ENCODE data around the gene PDE7B.
"Not testable (repeated sequence)": the region's sequence is repeated elsewhere in the genome, so short reads cannot be mapped to it uniquely, and the experiment has no call there.

PDE7B gene

DNA sequence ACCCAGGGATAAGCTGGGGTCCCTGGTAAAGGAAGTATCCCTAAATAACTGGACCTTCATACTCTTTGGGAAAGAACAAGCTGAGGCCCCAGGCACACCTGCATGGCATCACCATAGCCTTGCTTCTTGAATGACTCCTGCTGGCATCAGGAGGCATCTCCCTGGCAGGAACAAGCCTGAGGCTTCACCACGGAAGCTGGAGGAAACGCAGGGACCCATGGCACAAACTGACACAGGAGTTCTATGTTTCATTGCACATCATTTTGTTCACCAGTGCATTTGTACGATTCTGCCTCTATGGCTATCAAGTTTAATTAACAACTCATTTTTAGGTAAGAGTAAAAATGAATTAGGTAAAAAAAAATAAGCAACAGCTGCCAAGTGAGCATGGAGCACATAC lies 619 bp upstream of the PDE7B start:
- Histone ChIP-seq H3K4me1 (ENCODE audit: control insufficient read depth, insufficient read depth, low read length) (peaks cover 12% of the 10 kb centered on the region; the same call in 1 of the 2 replicates), H3K9me3 (ENCODE audit: control insufficient read depth, insufficient read depth, low read length) (no peaks in the 10 kb centered on the region), H3K36me3 (ENCODE audit: control insufficient read depth, insufficient read depth, low read length) (no peaks in the 10 kb centered on the region), H3K4me3 (ENCODE audit: low read depth, low read length) (no peak overlapping the region), H3K9ac (ENCODE audit: low read depth, low read length) (no peak overlapping the region), H3K27me3 (ENCODE audit: control insufficient read depth, insufficient read depth, low read length) (no peaks in the 10 kb centered on the region), H3K27ac (ENCODE audit: low read depth, low read length) (no peak overlapping the region)

DNA sequence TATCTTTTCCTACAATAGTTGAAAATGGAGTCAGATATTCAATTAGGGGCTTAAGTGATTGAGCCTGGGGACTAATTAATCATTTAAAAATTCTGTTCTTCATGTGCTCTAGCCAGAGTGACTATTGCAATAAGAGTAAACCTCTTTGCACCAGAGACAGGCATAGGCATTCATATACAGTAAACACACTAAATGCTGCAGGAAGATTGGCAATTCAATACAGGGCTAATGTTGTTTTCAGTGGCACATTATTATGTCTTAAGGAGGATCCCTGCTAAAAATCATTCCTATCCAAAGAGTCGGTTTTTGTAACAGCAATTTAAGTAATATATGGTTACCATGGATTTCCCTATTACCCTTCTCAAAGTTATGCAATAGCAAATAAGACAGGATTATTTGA lies 1.2 kb downstream of the PDE7B start:
- Histone ChIP-seq H3K4me3 (ENCODE audit: low read depth, low read length) (no peak overlapping the region; the same call in 1 of the 2 replicates), H3K27me3 (ENCODE audit: control insufficient read depth, insufficient read depth, low read length) (no peaks in the 10 kb centered on the region), H3K9ac (ENCODE audit: low read depth, low read length) (no peak overlapping the region), H3K36me3 (ENCODE audit: control insufficient read depth, insufficient read depth, low read length) (no peaks in the 10 kb centered on the region), H3K4me1 (ENCODE audit: control insufficient read depth, insufficient read depth, low read length) (peaks cover 12% of the 10 kb centered on the region; the same call in 1 of the 2 replicates), H3K27ac (ENCODE audit: low read depth, low read length) (no peak overlapping the region), H3K9me3 (ENCODE audit: control insufficient read depth, insufficient read depth, low read length) (no peaks in the 10 kb centered on the region)

DNA sequence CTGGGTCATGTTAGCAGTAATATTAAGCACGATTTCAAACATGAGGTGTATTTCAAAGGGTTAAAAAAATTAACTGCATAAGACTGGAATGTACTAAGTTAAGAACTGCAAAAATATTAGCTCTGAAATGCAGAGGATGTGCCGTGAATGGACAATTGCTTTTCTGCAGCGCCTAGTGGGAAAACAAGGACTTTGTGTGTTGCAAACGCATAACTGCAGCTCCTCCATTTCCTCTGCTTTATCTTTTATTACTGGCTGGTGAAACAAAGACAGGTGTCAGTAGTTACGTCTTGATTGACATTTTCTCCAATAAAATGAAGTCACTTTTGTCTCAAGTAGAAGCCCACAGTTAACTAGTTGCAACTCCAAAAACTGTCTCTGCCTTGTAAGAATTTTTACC lies 1.7 kb downstream of the PDE7B start:
- no peaks in the 10 kb centered on the region for H3K36me3 ChIP-seq (ENCODE audit: control insufficient read depth, insufficient read depth, low read length)
- H3K27ac ChIP-seq (ENCODE audit: low read depth, low read length): no peak overlapping the region

DNA sequence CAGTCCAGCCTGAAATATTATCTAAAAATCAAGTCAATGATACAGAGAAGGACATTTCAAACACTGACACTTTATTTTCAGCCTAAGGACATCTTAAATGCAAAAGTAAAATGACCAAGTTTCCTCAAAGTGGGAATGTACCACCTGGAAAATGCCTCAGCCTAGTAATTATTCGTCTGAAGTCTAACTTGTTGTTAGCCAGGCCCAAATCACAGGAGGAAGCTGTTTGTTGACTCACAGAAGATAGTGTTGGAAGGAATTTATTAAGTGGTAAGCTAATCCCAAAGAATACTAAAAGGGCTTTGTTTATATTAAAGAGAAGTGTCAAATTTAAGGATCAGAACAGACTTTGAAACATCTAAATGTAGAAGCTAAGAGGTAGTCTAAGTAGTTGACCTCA lies 2.5 kb downstream of the PDE7B start:
- Histone ChIP-seq H3K9ac (ENCODE audit: low read depth, low read length) (no peak overlapping the region), H3K27me3 (ENCODE audit: control insufficient read depth, insufficient read depth, low read length) (no peaks in the 10 kb centered on the region)

More for the DNA sequence above, 1.7 kb downstream of the PDE7B start:
- peaks cover 12% of the 10 kb centered on the region; the same call in 1 of the 2 replicates for H3K4me1 ChIP-seq (ENCODE audit: control insufficient read depth, insufficient read depth, low read length)
- H3K9me3 ChIP-seq (ENCODE audit: control insufficient read depth, insufficient read depth, low read length): no peaks in the 10 kb centered on the region
- H3K4me3 ChIP-seq (ENCODE audit: low read depth, low read length): no peak overlapping the region
- no peaks in the 10 kb centered on the region for H3K27me3 ChIP-seq (ENCODE audit: control insufficient read depth, insufficient read depth, low read length)
- H3K9ac ChIP-seq (ENCODE audit: low read depth, low read length): no peak overlapping the region

DNA sequence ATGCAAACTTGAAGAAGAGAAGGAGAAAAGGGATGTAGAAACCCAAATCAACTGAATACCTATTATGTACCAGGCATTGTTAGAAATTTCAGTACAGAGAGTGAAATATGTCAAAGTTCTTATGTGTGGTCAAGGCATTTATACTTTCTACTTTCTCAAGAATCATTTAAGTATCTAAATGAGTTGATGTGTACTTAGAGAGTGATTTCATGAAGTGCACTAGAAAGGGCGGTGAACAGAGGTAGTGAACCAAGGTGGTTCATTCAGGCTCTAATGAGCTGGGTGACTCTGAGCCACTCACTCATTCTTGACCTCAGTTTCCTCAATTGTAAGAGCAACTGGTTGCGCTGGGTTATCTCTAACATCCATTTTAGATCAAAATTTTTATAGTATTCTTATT lies 3.3 kb downstream of the PDE7B start:
- Histone ChIP-seq H3K36me3 (ENCODE audit: control insufficient read depth, insufficient read depth, low read length) (no peaks in the 10 kb centered on the region), H3K4me3 (ENCODE audit: low read depth, low read length) (no peak overlapping the region), H3K9me3 (ENCODE audit: control insufficient read depth, insufficient read depth, low read length) (no peaks in the 10 kb centered on the region), H3K27ac (ENCODE audit: low read depth, low read length) (no peak overlapping the region), H3K4me1 (ENCODE audit: control insufficient read depth, insufficient read depth, low read length) (peaks cover 12% of the 10 kb centered on the region; the same call in 1 of the 2 replicates), H3K9ac (ENCODE audit: low read depth, low read length) (no peak overlapping the region), H3K27me3 (ENCODE audit: control insufficient read depth, insufficient read depth, low read length) (no peaks in the 10 kb centered on the region)

More for the DNA sequence above, 2.5 kb downstream of the PDE7B start:
- H3K27ac ChIP-seq (ENCODE audit: low read depth, low read length): no peak overlapping the region
- H3K4me1 ChIP-seq (ENCODE audit: control insufficient read depth, insufficient read depth, low read length): peaks cover 12% of the 10 kb centered on the region; the same call in 1 of the 2 replicates
- no peak overlapping the region for H3K4me3 ChIP-seq (ENCODE audit: low read depth, low read length)
- H3K9me3 ChIP-seq (ENCODE audit: control insufficient read depth, insufficient read depth, low read length): no peaks in the 10 kb centered on the region
- H3K36me3 ChIP-seq (ENCODE audit: control insufficient read depth, insufficient read depth, low read length): no peaks in the 10 kb centered on the region

DNA sequence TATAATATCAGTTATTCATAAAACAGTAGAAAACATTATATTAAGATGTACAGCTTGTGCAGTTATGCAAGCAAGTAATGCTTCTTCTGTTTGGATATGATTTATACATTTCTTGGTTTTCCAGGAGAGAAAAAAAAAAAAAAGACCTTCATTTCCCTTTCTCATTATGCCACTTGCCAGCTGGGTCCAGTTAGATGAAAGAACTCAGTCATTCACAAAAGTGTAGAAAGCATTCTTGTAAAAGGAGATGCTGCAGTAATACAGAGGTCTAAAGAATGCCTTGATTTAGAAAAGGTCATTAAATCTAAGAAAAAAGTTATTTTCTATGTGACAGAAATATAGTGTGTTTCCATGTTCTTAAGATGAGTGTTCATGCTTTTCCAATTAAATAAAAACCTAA lies 7.4 kb downstream of the PDE7B start:
- Histone ChIP-seq H3K9me3 (ENCODE audit: control insufficient read depth, insufficient read depth, low read length) (no peaks in the 10 kb centered on the region), H3K27ac (ENCODE audit: low read depth, low read length) (no peak overlapping the region), H3K4me3 (ENCODE audit: low read depth, low read length) (no peak overlapping the region), H3K4me1 (ENCODE audit: control insufficient read depth, insufficient read depth, low read length) (peaks cover under 1% of the 10 kb centered on the region; the same call in 1 of the 2 replicates), H3K36me3 (ENCODE audit: control insufficient read depth, insufficient read depth, low read length) (no peaks in the 10 kb centered on the region), H3K27me3 (ENCODE audit: control insufficient read depth, insufficient read depth, low read length) (no peaks in the 10 kb centered on the region), H3K9ac (ENCODE audit: low read depth, low read length) (no peak overlapping the region)

DNA sequence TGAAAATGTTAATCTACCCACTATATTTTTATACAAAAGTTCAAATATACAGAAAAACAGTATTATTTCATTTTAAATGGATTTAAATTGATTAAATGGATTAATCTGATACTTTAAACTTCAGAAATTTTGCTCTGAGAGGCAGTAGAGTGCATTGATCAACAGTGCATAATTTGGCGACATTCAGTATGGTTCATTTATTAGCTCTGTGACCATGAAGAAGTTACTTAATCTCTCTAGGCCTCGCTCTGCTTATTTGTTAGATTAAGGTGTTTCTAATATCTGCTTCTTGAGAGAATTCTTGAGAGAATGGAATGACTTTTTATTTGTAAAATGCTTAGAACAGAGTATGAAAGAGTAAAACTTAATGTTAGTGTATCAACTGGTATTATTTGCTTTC lies 8.9 kb downstream of the PDE7B start:
- no peak overlapping the region for H3K27ac ChIP-seq (ENCODE audit: low read depth, low read length)
- no peaks in the 10 kb centered on the region for H3K27me3 ChIP-seq (ENCODE audit: control insufficient read depth, insufficient read depth, low read length)
- no peak overlapping the region for H3K4me3 ChIP-seq (ENCODE audit: low read depth, low read length)
- no peaks in the 10 kb centered on the region for H3K36me3 ChIP-seq (ENCODE audit: control insufficient read depth, insufficient read depth, low read length)
- no peaks in the 10 kb centered on the region for H3K9me3 ChIP-seq (ENCODE audit: control insufficient read depth, insufficient read depth, low read length)
- H3K4me1 ChIP-seq (ENCODE audit: control insufficient read depth, insufficient read depth, low read length): no peaks in the 10 kb centered on the region
- H3K9ac ChIP-seq (ENCODE audit: low read depth, low read length): no peak overlapping the region

DNA sequence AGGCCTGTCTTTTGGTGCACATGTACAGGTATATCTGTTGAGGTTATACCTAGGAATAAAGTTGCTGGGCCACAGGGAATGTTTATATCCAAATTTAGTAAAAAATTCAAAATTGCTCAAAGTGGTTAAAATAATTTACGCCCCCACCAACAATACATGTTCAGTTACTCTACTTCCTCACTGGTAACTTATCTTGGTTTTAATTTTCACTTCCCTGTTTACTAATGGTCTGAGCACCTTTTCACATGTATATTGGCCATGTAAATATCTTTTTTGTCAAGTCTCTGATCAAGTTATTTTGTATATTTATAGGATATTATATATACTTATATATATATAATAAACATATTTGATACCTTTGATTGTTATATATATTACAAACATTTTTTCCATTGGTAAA lies 9.7 kb downstream of the PDE7B start:
- no peaks in the 10 kb centered on the region for H3K36me3 ChIP-seq (ENCODE audit: control insufficient read depth, insufficient read depth, low read length)
- H3K9ac ChIP-seq (ENCODE audit: low read depth, low read length): no peak overlapping the region
- no peak overlapping the region for H3K4me3 ChIP-seq (ENCODE audit: low read depth, low read length)
- no peaks in the 10 kb centered on the region for H3K9me3 ChIP-seq (ENCODE audit: control insufficient read depth, insufficient read depth, low read length)
- no peaks in the 10 kb centered on the region for H3K27me3 ChIP-seq (ENCODE audit: control insufficient read depth, insufficient read depth, low read length)
- no peaks in the 10 kb centered on the region for H3K4me1 ChIP-seq (ENCODE audit: control insufficient read depth, insufficient read depth, low read length)
- no peak overlapping the region for H3K27ac ChIP-seq (ENCODE audit: low read depth, low read length)

DNA sequence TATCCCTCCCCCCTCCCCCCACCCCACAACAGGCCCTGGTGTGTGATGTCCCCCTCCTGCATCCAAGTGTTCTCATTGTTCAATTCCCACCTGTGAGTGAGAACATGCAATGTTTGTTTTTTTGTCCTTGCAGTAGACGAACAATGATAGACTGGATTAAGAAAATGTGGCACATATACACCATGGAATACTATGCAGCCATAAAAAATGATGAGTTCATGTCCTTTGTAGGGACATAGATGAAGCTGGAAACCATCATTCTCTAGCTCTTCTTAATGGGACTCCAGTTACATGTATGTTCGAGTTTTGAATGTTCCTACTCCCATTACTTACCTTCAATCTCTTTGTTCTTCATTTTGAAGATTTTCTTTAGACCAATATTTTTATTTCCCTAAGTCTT lies 13.4 kb downstream of the PDE7B start:
- not testable (repeated sequence) for H3K27ac ChIP-seq (ENCODE audit: low read depth, low read length); H3K36me3 ChIP-seq (ENCODE audit: control insufficient read depth, insufficient read depth, low read length); H3K9ac ChIP-seq (ENCODE audit: low read depth, low read length); H3K27me3 ChIP-seq (ENCODE audit: control insufficient read depth, insufficient read depth, low read length); H3K4me3 ChIP-seq (ENCODE audit: low read depth, low read length); H3K9me3 ChIP-seq (ENCODE audit: control insufficient read depth, insufficient read depth, low read length); H3K4me1 ChIP-seq (ENCODE audit: control insufficient read depth, insufficient read depth, low read length)

DNA sequence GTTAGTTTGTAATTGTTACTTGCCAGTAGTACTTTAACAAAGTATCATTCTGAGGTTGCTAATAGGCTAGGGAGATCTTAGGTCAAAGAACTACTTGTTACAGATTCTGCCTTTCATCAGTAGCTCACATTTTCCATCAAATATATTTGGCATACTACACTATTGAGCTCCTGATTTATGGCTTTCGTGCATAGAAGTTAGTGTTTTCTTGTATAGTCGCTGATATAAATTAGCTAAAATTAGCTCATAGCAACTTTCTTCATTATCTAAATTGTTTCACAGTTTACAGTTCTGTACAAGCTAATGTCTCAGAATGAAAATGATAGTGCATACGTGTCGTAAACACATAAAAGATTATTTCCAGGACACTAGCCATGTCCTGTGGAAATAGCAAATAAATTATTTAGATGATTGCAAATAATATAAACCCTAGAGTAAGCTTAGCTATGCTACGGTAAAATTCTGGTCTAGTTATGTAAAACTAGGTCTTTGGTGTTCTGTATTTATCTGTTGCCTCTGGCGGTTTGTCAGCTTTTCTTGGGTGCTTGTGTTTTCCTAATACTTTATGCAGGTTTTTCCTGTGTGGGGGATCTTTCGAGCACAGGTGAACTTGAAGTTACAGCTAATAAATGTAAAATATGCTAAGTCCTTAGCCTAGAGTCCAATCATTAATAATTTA lies 15.1 kb downstream of the PDE7B start:
- no peak overlapping the region for H3K4me3 ChIP-seq (ENCODE audit: low read depth, low read length)
- no peaks in the 10 kb centered on the region for H3K4me1 ChIP-seq (ENCODE audit: control insufficient read depth, insufficient read depth, low read length)
- H3K27ac ChIP-seq (ENCODE audit: low read depth, low read length): no peak overlapping the region

DNA sequence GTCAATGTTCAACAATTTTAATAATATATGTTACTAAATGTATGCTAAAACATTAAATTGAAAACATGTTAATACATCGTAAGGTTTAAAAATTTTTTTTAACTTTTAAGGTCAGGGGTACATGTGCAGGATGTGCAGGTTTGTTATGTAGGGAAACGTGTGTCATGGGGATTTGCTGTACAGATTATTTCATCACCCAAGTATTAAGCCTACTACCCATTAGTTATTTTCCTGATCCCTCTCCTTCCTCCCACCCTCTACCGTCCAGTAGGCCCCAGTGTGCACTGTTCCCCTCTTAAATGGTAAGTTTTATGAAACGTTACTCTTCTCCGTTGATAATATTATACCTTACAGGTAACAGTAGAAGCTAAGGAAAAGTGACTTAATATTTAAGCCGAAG lies 15.8 kb downstream of the PDE7B start:
- no peaks in the 10 kb centered on the region for H3K27me3 ChIP-seq (ENCODE audit: control insufficient read depth, insufficient read depth, low read length)
- no peaks in the 10 kb centered on the region for H3K36me3 ChIP-seq (ENCODE audit: control insufficient read depth, insufficient read depth, low read length)
- H3K9me3 ChIP-seq (ENCODE audit: control insufficient read depth, insufficient read depth, low read length): no peaks in the 10 kb centered on the region
- H3K4me1 ChIP-seq (ENCODE audit: control insufficient read depth, insufficient read depth, low read length): no peaks in the 10 kb centered on the region
- no peak overlapping the region for H3K9ac ChIP-seq (ENCODE audit: low read depth, low read length)
- no peak overlapping the region for H3K27ac ChIP-seq (ENCODE audit: low read depth, low read length)
- no peak overlapping the region for H3K4me3 ChIP-seq (ENCODE audit: low read depth, low read length)

More for the DNA sequence above, 15.1 kb downstream of the PDE7B start:
- no peaks in the 10 kb centered on the region for H3K27me3 ChIP-seq (ENCODE audit: control insufficient read depth, insufficient read depth, low read length)
- no peaks in the 10 kb centered on the region for H3K9me3 ChIP-seq (ENCODE audit: control insufficient read depth, insufficient read depth, low read length)
- H3K9ac ChIP-seq (ENCODE audit: low read depth, low read length): no peak overlapping the region
- H3K36me3 ChIP-seq (ENCODE audit: control insufficient read depth, insufficient read depth, low read length): no peaks in the 10 kb centered on the region

Measured in HUES48 (cell line).